Measurements from ENCODE around the gene IL2RA.

The IL2RA gene

DNA sequence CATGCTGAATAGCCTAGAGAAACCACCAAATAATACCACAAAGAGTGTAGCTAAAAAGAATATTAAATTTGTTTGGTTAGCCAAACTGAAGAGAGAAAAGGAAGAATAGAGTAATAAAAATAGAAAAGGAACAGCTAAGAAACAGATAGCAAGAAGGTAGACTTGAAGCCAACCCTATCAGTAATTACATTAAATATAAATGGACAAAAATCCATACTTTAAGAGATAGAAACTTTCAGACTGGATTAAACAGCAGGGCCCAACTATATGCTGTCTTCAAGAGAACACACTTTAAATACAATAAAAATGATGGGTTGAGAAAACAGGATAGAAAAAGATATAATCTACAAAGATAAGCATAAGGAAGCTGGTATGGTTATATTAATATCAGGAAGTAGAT lies 31.2 kb downstream of the IL2RA start:
- H3K9me3 ChIP-seq (ENCODE audit: insufficient read depth, low read depth, low read length) = peaks cover 8% of the 10 kb centered on the region
- no peaks in the 10 kb centered on the region for H3K4me1 ChIP-seq (ENCODE audit: insufficient read depth, low read length, poor library complexity, severe bottlenecking)
- H3K4me3 ChIP-seq (ENCODE audit: low read length, poor library complexity, severe bottlenecking) = no peak overlapping the region
- no peaks in the 10 kb centered on the region for H3K79me2 ChIP-seq (ENCODE audit: insufficient read depth, low read length)
- TF ChIP-seq EZH2phosphoT487 (IDR thresholded peaks at IDR 0.05; ENCODE audit: borderline replicate concordance) = no peak
- TF ChIP-seq, protein P1, sequence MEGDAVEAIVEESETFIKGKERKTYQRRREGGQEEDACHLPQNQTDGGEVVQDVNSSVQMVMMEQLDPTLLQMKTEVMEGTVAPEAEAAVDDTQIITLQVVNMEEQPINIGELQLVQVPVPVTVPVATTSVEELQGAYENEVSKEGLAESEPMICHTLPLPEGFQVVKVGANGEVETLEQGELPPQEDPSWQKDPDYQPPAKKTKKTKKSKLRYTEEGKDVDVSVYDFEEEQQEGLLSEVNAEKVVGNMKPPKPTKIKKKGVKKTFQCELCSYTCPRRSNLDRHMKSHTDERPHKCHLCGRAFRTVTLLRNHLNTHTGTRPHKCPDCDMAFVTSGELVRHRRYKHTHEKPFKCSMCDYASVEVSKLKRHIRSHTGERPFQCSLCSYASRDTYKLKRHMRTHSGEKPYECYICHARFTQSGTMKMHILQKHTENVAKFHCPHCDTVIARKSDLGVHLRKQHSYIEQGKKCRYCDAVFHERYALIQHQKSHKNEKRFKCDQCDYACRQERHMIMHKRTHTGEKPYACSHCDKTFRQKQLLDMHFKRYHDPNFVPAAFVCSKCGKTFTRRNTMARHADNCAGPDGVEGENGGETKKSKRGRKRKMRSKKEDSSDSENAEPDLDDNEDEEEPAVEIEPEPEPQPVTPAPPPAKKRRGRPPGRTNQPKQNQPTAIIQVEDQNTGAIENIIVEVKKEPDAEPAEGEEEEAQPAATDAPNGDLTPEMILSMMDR (conservative IDR thresholded peaks at IDR 0.05; ENCODE audit: low read length) = no peak
- H4K20me1 ChIP-seq (ENCODE audit: insufficient read depth, low read length, poor library complexity, severe bottlenecking) = no peaks in the 10 kb centered on the region
- H2AFZ ChIP-seq (ENCODE audit: low read length) = no peak overlapping the region
- H3K4me2 ChIP-seq (ENCODE audit: low read depth, low read length, poor library complexity, severe bottlenecking) = no peak overlapping the region
- no peaks in the 10 kb centered on the region for H3K36me3 ChIP-seq (ENCODE audit: insufficient read depth, low read length)
- H3K9me2 ChIP-seq (replicated peaks; ENCODE audit: low read depth, low read length) = no peaks in the 10 kb centered on the region
- no peaks in the 10 kb centered on the region for H3K27me3 ChIP-seq (ENCODE audit: insufficient read depth, low read length, poor library complexity, severe bottlenecking)
- no peak overlapping the region for H3K9ac ChIP-seq (ENCODE audit: low read depth, low read length, poor library complexity, severe bottlenecking)
- H3F3A ChIP-seq (ENCODE audit: low read depth) = no peaks in the 10 kb centered on the region

DNA sequence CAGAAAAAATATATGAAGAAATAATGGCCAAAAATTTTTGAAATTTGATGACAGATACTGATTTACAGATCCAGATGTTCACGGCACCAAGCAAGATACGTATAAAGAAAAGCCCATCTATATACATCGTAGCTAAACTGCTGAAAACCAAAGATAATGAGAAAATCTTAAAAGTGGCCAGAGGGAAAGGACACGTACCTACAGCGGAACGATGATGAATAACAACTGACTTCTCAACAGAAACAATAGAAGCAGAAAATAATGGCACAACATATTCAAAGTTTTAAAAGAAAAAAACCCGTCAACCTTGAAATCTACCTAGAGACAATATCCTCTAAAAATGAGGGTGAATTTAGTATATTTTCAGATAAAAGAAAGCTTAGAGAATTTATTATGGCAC lies 31.9 kb downstream of the IL2RA start:
- Histone ChIP-seq H3K4me2 (ENCODE audit: low read depth, low read length, poor library complexity, severe bottlenecking) (no peak overlapping the region), H3K4me1 (ENCODE audit: insufficient read depth, low read length, poor library complexity, severe bottlenecking) (no peaks in the 10 kb centered on the region), H2AFZ (ENCODE audit: low read length) (no peak overlapping the region), H3K36me3 (ENCODE audit: insufficient read depth, low read length) (no peaks in the 10 kb centered on the region), H3K9me3 (ENCODE audit: insufficient read depth, low read depth, low read length) (peaks cover 8% of the 10 kb centered on the region), H3F3A (ENCODE audit: low read depth) (no peaks in the 10 kb centered on the region), H3K79me2 (ENCODE audit: insufficient read depth, low read length) (no peaks in the 10 kb centered on the region), H3K4me3 (ENCODE audit: low read length, poor library complexity, severe bottlenecking) (no peak overlapping the region), H3K27me3 (ENCODE audit: insufficient read depth, low read length, poor library complexity, severe bottlenecking) (no peaks in the 10 kb centered on the region), H4K20me1 (ENCODE audit: insufficient read depth, low read length, poor library complexity, severe bottlenecking) (no peaks in the 10 kb centered on the region), H3K9me2 (replicated peaks; ENCODE audit: low read depth, low read length) (no peaks in the 10 kb centered on the region), H3K9ac (ENCODE audit: low read depth, low read length, poor library complexity, severe bottlenecking) (no peak overlapping the region)
- no peak for TF ChIP-seq EZH2phosphoT487 (IDR thresholded peaks at IDR 0.05; ENCODE audit: borderline replicate concordance)
- TF ChIP-seq, protein P1 (conservative IDR thresholded peaks at IDR 0.05; ENCODE audit: low read length) = no peak

- no peaks in the 10 kb centered on the region for H3K9me2 ChIP-seq (replicated peaks; ENCODE audit: low read depth, low read length)
- TF ChIP-seq EZH2phosphoT487 (IDR thresholded peaks at IDR 0.05; ENCODE audit: borderline replicate concordance) = no peak
- TF ChIP-seq, protein P1 (conservative IDR thresholded peaks at IDR 0.05; ENCODE audit: low read length) = no peak
- no peaks in the 10 kb centered on the region for H4K20me1 ChIP-seq (ENCODE audit: insufficient read depth, low read length, poor library complexity, severe bottlenecking)
- no peak overlapping the region for H2AFZ ChIP-seq (ENCODE audit: low read length)
- no peaks in the 10 kb centered on the region for H3F3A ChIP-seq (ENCODE audit: low read depth)
- no peak overlapping the region for H3K9ac ChIP-seq (ENCODE audit: low read depth, low read length, poor library complexity, severe bottlenecking)
- H3K4me1 ChIP-seq (ENCODE audit: insufficient read depth, low read length, poor library complexity, severe bottlenecking) = no peaks in the 10 kb centered on the region
- H3K79me2 ChIP-seq (ENCODE audit: insufficient read depth, low read length) = no peaks in the 10 kb centered on the region
- H3K4me3 ChIP-seq (ENCODE audit: low read length, poor library complexity, severe bottlenecking) = no peak overlapping the region
- H3K9me3 ChIP-seq (ENCODE audit: insufficient read depth, low read depth, low read length) = peaks cover 8% of the 10 kb centered on the region
- no peak overlapping the region for H3K4me2 ChIP-seq (ENCODE audit: low read depth, low read length, poor library complexity, severe bottlenecking)
- no peaks in the 10 kb centered on the region for H3K27me3 ChIP-seq (ENCODE audit: insufficient read depth, low read length, poor library complexity, severe bottlenecking)
- no peaks in the 10 kb centered on the region for H3K36me3 ChIP-seq (ENCODE audit: insufficient read depth, low read length)
Observed at GRCh38 chr10:6027929-6028328, 34.2 kb downstream of the IL2RA start.
